H4 (cell line): Measurements from ENCODE around the gene NFATC2. TPM values are rescaled to one million over a fixed set of nuclear protein-coding genes. Genes with fewer than 3 reads are reported as not detected.

Experiments used
- DNase-seq: peaks from one replicate; pipeline ENCODE4 v3.0.0-alpha.2; 2015; ENCODE audit warnings: low spot score
- total RNA-seq: library from RNA; depleted of rRNA; stranded (reverse); fragments of >200 nt; shearing (Covaris generic); gene quantifications from 2 replicates; pipeline ENCODE4 v1.2.3, GENCODE V29; 2014

NFATC2 gene
- total RNA-seq, 1 experiment from 2014 or later: 0.23 TPM

- DNase-seq: no peak
Observed at GRCh38 chr20:51412951-51413481, 129.5 kb downstream of the NFATC2 start.

GRCh38 chr20:51412333-51412871 lies 130.1 kb downstream of the NFATC2 start:
- no peak for DNase-seq

GRCh38 chr20:51411870-51412269 lies 130.6 kb downstream of the NFATC2 start:
- no peak for DNase-seq

- no peak for DNase-seq
Observed at GRCh38 chr20:51410586-51411325, 131.8 kb downstream of the NFATC2 start.

GRCh38 chr20:51409192-51409880 lies 133.2 kb downstream of the NFATC2 start:
- no peak for DNase-seq

DNA sequence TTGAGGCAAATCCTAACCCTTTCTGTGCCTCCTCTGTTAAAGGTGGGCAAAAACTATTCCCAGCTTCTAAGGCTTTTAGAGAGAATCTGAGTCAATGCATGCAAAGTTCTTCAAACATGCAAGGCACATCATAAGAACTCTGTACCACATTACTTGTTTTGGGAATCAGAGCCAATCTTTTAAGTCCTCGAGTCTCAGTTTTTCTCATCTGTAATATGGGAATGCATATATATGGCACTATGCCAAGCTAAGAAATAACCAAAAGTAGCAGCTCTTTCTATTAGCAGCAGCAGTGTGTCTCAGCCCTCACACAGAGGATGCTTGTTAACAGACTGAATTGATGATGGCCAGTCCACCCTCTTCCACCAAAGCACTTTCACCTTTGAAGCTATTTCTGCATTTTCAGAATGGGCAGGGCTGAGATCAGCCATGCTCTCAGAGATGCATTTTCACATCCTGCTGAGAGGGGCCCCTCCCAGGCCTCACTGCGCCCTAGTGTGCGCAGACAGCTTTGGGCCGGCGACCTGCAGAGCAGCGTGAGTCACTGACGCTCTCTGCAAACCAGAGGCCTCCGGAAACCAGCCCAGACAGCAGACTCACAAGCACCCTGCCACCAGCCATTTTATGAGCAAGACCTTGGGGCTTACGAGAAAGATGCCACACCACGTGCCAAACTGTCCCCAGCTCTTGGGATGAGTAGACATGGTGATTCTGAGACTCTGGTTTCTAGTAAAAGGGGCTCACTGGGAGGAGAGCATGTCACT lies 138.0 kb downstream of the NFATC2 start:
- DNase-seq: no peak

DNA sequence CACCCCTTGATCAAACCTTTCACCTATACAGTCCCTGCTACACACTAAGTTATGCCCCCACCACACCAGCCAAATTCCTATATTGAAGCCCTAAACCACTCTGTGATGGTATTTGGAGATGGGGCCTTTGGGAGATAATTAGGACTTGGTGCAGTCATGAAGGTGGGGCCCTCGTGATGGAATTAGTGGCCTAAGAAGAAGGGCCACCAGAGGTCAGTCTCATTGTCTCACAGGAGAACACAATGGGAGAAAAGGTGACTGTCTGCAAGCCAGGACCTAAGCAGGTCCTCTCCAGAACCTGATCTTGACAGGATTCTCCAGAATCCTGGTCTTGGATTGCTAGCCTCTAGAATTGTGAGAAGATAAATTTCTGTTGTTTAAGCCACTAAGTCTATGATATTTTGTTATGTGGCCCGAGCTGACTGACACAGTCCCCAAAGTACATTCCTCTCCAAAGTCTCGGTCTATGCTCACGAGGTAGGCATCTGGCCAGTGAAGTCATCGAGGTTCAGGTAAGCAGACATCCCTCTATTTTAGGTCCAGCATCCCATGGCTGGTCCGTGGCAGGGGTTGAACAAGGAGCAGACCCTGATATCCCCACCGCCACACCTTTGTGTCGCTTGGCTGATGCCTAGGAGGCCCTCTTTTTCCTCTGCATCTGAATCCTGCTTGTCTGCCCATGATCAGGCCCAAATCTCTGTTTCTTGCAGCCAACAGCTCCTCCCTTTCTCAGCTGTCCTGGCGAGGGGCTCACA lies 138.9 kb downstream of the NFATC2 start:
- no peak for DNase-seq

- DNase-seq: peak; percentile 83
Observed at GRCh38 chr20:51402201-51402600, 140.3 kb downstream of the NFATC2 start.

GRCh38 chr20:51401496-51401895 lies 141.0 kb downstream of the NFATC2 start:
- DNase-seq: no peak

DNA sequence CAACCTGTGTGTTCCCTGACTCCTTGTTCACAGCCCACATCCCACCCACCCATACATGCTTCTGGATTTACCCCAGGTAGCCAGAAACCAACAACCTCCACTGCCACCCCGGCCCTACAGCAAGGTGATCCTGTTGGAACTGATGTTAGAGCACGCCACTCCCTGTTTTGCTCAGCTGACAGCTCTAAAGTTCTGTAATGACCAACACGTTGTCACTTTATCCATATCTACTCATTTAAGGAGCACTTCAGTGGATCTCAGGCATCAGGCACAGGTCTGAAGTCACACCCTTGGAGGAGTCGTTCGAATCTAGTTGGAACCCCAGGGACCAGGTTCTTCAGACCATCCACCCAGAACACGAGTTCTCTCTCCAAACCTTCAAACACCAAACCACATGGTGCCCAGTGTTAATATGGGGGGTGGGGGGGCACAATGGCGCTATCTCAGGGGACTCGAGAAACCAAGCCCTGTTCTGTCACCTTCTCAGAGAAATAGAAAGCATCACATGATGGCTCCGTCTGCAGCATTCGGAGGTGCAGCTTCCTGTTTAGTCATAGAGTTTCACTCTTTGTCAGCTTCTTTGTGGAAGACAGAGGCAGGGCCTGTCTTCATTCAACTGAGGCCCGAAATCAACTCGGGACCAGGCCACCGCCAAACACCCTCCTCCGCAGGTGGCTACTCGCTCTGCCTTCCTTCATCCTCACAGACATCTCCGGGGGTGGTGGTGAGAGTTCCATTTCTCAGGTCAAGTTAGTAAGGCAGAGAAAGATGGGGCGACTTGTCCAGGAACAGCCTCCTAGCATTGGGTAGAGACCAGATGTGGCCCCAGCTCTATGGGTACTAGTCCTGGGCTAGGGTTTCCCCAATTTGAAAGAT lies 142.2 kb downstream of the NFATC2 start:
- DNase-seq: no peak

DNA sequence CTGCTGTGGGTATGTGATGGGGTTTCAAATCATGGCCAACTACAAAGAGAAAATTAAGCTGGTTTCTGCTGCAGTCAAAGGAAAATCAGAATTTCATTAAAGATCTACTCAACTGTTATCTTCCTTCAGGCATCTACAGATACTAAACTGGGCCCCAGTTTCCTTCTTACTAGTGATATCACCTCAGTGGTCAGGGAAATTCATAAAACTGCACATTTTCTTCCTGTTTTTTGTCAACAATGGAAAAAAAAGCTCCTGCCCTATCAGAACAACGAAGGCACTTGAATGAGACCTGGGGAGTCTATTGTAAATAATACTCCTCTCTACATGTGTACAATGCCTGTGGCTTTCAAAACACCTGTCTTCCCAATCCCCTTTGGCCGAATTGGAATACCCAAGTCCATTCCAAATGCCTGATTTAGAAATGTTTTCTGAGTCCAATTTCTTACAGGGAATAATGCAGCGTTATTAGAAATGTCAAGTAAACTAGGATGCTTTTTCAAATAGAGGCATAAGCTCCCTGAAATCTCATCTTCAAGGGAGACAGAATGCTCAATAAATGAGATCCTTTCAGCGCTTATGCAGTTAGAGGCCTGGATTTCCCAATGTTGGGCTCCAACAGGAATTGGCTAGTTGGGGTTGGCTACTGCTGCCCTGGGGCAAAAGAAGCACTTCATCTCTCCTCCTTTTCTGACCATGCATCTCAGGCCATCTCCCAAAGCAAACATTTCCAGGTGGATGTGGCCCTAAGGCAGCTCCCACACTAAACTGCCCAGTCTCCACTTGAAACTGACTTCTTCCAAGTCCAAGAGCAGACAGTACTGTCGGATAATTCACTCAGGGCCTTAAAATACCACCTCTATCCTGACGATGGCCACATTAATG lies 143.3 kb downstream of the NFATC2 start:
- no peak for DNase-seq

GRCh38 chr20:51398552-51398951 lies 144.0 kb downstream of the NFATC2 start:
- no peak for DNase-seq

GRCh38 chr20:51398083-51398482 lies 144.4 kb downstream of the NFATC2 start:
- no peak for DNase-seq

- no peak for DNase-seq
Observed at GRCh38 chr20:51397137-51397536, 145.4 kb downstream of the NFATC2 start.

DNA sequence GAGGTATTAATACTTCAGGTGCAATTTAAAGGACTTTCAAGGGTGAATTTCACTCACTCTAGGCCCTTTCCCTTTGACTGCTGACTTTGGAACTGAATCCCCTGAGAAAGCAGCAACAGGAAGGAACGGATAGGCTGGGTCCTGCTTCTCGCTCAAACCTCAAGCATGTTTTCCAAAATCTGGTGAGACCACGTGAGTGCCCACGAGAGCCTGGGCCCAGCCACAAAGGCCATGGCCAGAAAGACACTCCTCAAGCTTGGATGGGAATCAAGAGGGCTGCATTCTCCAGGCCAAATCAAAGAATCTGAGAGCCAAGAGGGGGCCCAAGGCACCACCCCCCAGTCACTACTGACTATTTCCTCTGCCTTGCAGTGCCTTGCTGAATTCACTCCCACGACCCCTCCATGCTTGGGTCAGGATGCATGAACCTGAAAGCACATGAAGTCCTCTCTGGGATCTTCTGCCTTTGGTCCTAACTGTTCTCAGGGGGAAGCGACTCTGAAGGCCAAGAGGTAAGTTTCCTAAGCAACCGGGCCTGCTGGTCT lies 146.1 kb downstream of the NFATC2 start:
- DNase-seq: no peak

- DNase-seq: no peak
Observed at GRCh38 chr20:51394706-51395105, 147.8 kb downstream of the NFATC2 start.

GRCh38 chr20:51393571-51393970 lies 148.9 kb downstream of the NFATC2 start:
- DNase-seq: no peak

DNA sequence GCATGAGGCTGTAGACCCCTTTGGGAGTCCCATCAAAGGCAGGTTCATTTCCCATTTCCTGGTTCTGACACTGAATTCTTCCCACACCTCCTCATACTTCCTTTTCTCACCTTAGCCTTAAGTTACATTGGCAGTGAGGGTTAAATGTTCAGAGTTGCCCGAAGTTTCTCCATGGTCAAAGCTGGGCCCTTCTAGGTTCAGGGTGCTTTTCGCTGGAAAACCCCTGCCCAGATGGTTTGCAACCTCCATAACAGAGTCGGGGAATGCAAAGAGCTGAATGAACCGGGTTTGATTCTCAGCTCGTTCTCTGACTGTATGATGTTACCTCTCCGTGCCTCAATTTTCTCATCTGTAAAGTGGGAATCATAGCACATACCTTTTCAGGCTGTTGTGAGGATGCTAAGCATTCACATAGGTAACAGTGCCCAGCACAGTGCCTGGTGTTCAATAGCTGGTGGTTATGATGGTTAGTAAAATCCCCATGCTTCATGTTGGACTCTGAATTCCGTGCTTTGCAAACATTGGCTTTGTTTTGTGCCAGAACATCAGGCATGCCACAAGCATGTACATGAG lies 149.8 kb downstream of the NFATC2 start:
- no peak for DNase-seq

DNA sequence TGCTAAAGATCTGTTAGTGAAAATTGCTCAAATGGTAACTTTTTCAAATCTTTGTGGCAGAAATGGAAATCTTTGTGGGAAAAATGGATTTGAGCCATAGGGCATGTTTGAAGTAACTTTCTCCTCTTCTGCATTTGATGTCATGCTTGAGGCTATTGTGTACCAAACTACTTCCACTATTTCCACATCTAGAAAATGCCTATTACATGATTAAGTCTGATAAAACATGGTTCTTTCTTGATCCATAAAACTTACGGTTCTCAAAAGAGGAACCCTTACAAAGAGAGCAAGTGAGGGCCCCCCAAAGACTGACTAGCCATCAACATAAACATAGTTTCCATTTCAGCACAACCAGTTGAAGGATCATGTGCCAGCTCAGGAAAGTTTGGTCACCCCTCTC lies 150.6 kb downstream of the NFATC2 start:
- DNase-seq: no peak
